Central memory CD8-positive, alpha-beta T cell (primary cell): ENCODE data around the gene MST1R.
"Not testable (repeated sequence)": the region's sequence is repeated elsewhere in the genome, so short reads cannot be mapped to it uniquely, and the experiment has no call there.

Experiments
- ATAC-seq: fragments of 150-1000 bp; cut with Tn5 transposase; replicated peaks from 2 replicates; pipeline ENCODE4 v1.10.0; 2022; ENCODE audit warnings: mild to moderate bottlenecking, moderate FRiP score, moderate number of reproducible peaks; ENCODE audit not compliant: poor library complexity, severe bottlenecking; ENCODE audit errors: extremely low read depth
- DNase-seq, 2 donors: peaks; one replicate each; pipeline ENCODE4 v3.0.0; 2021; ENCODE audit warnings: low spot score in 2 of 2
- H3K27ac Mint-ChIP-seq: one replicate; pipeline ENCODE4 v1.8.0; 2022; ENCODE audit warnings: low read depth, mild to moderate bottlenecking, moderate library complexity, mixed read lengths
- H3K27me3 Mint-ChIP-seq: one replicate; pipeline ENCODE4 v1.8.0; 2022; ENCODE audit warnings: mixed read lengths
- H3K36me3 Mint-ChIP-seq: one replicate; pipeline ENCODE4 v1.8.0; 2022; ENCODE audit warnings: mild to moderate bottlenecking, moderate library complexity, mixed read lengths; ENCODE audit not compliant: insufficient read depth
- H3K4me1 Mint-ChIP-seq: one replicate; pipeline ENCODE4 v1.8.0; 2022; ENCODE audit warnings: mixed read lengths
- H3K4me3 Mint-ChIP-seq: one replicate; pipeline ENCODE4 v1.8.0; 2022; ENCODE audit warnings: mild to moderate bottlenecking, moderate library complexity, mixed read lengths
- H3K9me3 Mint-ChIP-seq: one replicate; pipeline ENCODE4 v1.8.0; 2022; ENCODE audit warnings: mixed read lengths

The MST1R gene

DNA sequence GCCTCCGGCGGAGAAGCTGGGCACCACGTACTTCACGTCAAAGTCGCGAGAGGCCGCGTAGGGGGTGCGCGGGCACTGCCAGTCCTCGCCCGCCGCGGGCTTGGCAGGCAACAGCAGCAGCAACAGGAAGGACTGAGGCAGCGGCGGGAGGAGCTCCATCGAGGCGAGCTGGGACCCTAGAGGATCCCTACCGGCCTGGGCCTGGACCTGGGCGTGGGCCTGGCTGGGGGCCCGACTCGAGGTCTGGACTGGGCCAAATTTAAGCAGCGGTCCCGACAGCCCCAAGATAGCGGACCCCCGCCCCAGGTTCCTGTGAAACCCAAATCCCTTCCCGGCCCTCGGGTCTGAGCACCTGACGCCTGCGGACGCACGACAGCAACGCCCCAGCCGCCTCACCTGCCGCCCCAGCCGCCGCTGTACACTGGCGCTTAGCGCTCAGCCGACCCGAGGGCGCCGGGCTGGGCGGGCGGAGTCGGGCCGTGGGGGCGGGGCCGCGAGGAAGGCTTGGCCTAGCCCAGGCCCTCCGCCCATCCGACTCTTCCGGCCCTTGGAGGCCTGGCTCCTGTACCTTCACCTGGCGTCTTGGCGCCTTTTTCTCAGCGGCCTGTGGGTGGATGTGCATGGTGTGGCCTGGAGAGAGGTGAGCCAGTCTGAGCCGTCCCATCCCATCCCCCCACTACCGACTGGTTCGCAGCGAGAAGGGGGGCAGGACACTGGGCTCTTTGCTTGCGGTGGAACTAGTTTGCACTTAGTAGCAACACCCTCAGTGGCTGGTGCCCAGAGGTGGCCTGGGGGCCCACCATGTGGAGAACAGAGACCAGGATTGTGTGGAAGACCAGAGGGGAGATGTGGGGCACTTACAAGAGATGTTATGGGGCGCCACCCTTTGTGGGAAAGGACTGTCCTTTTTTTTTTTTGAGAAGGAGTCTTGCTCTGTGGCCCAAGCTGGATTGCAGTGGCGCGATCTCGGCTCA is at the start of gene MST1R:
Gene MST1R, minus strand, starts transcription at position 423 of the 974 bp plus-strand sequence. Its CDS starts 264 bp downstream, at position 159.
- H3K9me3 Mint-ChIP-seq, result no peaks in the 10 kb centered on the region
- ATAC-seq (peak; percentile 97), DNase-seq (peak; percentile 61 to 70)
- H3K4me3 Mint-ChIP-seq, result peak within 1 kb of the TSS; percentile 76
- peaks cover 2% of the 10 kb centered on the region for H3K36me3 Mint-ChIP-seq
- peaks cover 19% of the 10 kb centered on the region for H3K4me1 Mint-ChIP-seq
- H3K27ac Mint-ChIP-seq, result peak within 1 kb of the TSS; percentile 62
- H3K27me3 Mint-ChIP-seq, result no peaks in the 10 kb centered on the region

DNA sequence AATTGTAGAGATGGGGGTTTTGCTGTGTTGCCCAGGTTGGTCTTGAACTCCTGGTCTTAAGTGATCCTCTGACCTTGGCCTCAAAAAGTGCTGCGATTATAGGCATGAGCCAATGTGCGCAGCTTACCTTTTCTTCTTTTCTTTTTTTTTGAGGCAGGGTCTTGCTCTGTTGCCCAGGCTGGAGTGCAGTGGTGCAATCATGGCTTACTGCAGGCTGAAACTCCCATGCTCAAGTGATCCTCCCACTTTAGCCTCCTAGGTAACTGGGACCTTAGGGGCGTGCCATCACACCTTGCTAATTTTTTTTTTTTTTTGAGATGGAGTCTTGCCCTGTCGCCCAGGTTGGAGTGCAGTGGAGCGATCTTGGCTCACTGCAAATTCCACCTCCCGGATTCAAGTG is 49.3 kb upstream of the MST1R start:
- Mint-ChIP-seq H3K4me1 (peaks cover 15% of the 10 kb centered on the region), H3K9me3 (no peaks in the 10 kb centered on the region), H3K4me3 (no peak overlapping the region), H3K36me3 (peaks cover 13% of the 10 kb centered on the region), H3K27ac (no peak overlapping the region), H3K27me3 (no peaks in the 10 kb centered on the region)
- no peak for DNase-seq
- ATAC-seq, result no peak

DNA sequence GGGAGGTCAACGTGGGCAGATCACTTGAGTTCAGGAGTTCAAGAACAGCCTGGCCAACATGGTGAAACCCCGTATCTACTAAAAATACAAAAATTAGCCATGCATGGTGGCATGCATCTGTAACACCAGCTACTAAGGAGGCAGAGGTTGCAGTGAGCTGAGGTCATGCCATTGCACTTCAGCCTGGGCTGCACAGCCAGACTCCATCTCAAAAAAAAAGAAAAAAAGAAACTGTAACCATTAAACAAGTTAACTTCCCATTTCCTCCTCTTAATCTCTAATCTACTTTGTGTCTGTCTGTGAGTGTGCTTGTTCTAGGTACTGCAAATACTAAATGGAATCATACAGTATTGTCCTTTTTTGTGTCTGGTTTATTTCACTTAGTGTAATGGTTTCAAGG is 39.0 kb upstream of the MST1R start:
- Mint-ChIP-seq H3K27ac (no peak overlapping the region), H3K9me3 (no peaks in the 10 kb centered on the region), H3K4me3 (no peak overlapping the region), H3K36me3 (peaks cover 13% of the 10 kb centered on the region), H3K4me1 (peaks cover 42% of the 10 kb centered on the region), H3K27me3 (no peaks in the 10 kb centered on the region)
- ATAC-seq (no peak), DNase-seq (no peak)

DNA sequence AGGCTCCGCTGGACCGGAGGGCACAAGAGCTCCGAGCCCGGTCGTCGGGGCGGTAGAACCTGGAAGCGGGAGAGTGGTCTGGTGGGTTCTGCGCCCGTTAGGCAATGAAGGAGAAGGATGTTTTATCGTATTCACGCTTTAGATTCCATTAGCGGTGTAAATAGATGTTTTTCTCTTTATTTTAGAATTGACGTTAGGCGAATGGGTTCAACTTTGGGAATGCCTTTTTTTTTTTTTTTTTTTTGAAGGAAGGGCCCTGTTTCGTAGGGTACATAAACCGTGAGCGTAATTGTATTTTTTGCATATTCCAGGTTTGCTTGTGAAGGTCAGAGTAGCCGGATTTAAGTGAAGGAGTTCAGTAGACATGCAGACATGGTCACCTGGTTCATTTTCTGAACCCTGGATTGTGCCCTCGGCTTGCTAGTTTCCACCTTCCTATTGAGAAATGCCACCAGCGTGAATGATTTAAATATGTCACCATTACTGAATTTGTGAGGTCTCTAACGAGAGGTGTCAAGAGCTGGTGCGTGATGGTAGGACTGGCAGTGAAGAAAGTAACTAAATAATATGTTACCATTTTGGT is 37.1 kb upstream of the MST1R start:
- ATAC-seq, result no peak
- Mint-ChIP-seq H3K27ac (peak overlapping the region; percentile 97), H3K4me1 (peaks cover 32% of the 10 kb centered on the region), H3K4me3 (peak overlapping the region; percentile 99), H3K9me3 (no peaks in the 10 kb centered on the region), H3K27me3 (no peaks in the 10 kb centered on the region), H3K36me3 (peaks cover 11% of the 10 kb centered on the region)
- DNase-seq, result no peak

DNA sequence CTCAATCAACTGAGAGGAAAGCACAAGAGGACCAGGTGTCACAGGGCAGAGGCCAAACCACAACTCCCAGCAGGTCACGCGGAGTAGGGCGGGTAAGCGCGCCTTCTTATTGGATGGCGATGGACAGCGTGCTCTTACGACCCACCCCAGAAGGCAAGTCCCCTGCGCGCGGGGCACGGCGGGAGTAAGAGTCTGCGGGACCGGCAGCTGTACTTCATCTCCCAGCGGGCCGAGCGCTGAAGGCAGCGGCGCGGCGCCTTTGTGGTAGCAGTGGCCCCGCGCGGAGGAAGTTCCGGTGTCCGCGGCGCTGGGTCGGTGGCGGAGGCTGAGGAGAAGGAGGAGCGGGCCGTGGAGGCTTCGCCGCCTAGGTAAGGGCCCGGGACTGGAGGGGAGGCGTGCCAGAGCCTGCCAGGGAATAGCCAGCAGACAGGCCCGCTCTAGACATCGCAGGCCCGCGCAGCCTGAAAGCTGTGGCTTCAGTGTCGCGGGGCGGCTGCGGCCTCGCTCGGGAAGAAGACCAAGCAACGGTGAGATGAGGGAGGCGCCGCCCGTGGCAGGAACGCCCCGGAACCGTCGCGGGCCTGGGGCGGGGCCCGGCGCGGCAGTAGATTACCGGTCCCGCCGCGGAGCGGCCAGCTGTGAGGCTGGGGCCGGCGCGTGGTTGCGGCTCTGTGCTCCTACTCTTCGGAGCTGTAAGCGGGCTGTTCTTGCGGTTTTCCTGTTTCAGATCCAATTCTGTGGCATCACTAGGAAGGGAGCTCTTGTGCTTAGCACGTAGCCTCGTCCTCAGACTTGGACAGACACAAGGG is 36.4 kb upstream of the MST1R start, which contains the start of gene RBM6:
Gene RBM6, plus strand, starts transcription at position 293 of the 809 bp plus-strand sequence. CDS start 22,492 bp downstream, outside the sequence.
- Mint-ChIP-seq H3K27me3 (no peaks in the 10 kb centered on the region), H3K36me3 (peaks cover 7% of the 10 kb centered on the region), H3K4me1 (peaks cover 32% of the 10 kb centered on the region), H3K27ac (peak within 1 kb of the TSS; percentile 97), H3K4me3 (peak within 1 kb of the TSS; percentile 99), H3K9me3 (no peaks in the 10 kb centered on the region)
- DNase-seq (peak; percentile 76 to 88), ATAC-seq (peak; percentile 99)

DNA sequence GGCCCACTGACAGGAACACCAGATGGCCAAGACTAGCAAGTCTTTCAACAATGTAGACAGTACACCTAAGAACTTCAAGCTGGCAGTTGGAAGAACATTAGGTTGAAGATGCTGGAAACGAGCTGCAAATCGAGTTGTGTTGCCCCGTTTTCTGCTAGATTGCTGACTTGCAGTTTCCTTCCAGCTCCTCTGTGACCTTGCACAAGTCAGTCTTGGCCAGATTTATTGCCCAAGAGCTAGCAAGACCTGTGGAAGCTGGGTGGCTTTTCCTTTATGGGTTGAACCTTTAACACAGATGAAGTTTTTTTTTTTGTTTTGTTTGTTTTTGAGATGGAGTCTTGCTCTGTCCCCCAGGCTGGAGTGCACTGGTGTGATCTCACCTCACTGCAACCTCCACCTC is 33.4 kb upstream of the MST1R start:
- peaks cover 5% of the 10 kb centered on the region for H3K36me3 Mint-ChIP-seq
- H3K4me3 Mint-ChIP-seq, result no peak overlapping the region
- H3K9me3 Mint-ChIP-seq, result no peaks in the 10 kb centered on the region
- no peaks in the 10 kb centered on the region for H3K27me3 Mint-ChIP-seq
- no peak overlapping the region for H3K27ac Mint-ChIP-seq
- ATAC-seq (no peak), DNase-seq (no peak)
- H3K4me1 Mint-ChIP-seq, result peaks cover 17% of the 10 kb centered on the region

DNA sequence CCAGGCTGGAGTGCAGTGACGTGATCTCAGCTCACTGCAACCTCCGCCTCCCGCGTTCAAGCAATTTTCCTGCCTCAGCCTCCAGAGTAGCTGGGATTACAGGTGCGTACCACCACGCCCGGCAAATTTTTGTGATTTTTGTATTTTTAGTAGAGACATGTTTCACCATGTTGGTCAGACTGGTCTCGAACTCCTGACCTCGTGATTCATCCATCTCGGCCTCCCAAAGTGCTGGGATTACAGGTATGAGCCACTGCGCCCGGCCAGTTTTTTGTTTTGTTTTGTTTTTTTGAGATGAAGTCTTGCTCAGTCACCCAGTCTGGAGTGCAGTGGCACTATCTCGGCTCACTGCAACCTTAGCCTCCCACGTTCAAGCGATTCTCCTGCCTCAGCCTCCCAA is 28.6 kb upstream of the MST1R start:
- DNase-seq, ATAC-seq, H3K27ac Mint-ChIP-seq, H3K4me3 Mint-ChIP-seq, H3K36me3 Mint-ChIP-seq, H3K9me3 Mint-ChIP-seq, H3K27me3 Mint-ChIP-seq: not testable (repeated sequence)
- H3K4me1 Mint-ChIP-seq, result peaks cover 23% of the 10 kb centered on the region

DNA sequence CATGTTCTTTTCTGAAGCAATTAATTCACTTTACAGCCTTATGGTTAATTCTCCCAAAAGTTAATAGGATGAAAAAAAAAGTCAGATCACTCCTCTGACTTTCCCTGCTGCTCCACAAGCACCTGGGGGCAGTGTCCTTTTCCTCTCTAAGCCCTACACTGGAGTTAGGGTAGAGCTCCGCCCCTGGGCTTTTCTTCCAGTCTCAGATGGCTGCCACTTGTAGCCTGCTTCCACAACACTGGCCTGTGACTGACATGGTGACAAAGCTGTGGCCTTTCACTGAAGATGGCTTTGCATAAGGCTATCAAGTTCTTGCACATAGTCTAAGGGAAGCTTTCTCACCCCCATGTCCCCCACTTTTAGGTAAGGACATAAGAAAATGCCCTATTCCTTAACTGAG is 27.2 kb upstream of the MST1R start:
- ATAC-seq (no peak), DNase-seq (no peak)
- Mint-ChIP-seq H3K27me3 (no peaks in the 10 kb centered on the region), H3K9me3 (no peaks in the 10 kb centered on the region), H3K36me3 (peaks cover 2% of the 10 kb centered on the region), H3K4me3 (no peak overlapping the region), H3K27ac (no peak overlapping the region), H3K4me1 (peaks cover 28% of the 10 kb centered on the region)

DNA sequence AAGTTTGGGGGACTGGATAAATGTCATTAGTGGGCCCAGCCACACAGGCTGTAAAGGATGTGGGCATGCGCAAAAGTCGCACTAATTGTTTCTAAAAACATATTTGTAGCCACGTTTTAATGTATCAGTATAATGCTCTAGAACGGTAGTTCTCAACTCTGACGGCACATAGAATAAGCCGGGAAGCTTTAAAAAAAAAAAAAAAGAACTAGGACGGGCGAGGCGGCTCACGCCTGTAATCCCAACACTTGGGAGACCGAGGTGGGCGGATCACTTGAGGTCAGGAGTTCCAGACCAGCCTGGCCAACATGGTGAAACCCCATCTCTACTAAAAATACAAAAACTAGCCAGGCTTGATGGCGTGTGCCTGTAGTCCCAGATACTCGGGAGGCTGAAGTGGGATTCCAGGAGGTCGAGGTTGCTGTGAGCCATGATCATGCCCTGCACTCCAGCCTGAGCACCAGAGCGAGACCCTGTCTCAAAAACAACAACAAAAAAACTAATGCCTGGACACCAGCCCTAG is 26.6 kb upstream of the MST1R start:
- H3K27me3 Mint-ChIP-seq, result no peaks in the 10 kb centered on the region

DNA sequence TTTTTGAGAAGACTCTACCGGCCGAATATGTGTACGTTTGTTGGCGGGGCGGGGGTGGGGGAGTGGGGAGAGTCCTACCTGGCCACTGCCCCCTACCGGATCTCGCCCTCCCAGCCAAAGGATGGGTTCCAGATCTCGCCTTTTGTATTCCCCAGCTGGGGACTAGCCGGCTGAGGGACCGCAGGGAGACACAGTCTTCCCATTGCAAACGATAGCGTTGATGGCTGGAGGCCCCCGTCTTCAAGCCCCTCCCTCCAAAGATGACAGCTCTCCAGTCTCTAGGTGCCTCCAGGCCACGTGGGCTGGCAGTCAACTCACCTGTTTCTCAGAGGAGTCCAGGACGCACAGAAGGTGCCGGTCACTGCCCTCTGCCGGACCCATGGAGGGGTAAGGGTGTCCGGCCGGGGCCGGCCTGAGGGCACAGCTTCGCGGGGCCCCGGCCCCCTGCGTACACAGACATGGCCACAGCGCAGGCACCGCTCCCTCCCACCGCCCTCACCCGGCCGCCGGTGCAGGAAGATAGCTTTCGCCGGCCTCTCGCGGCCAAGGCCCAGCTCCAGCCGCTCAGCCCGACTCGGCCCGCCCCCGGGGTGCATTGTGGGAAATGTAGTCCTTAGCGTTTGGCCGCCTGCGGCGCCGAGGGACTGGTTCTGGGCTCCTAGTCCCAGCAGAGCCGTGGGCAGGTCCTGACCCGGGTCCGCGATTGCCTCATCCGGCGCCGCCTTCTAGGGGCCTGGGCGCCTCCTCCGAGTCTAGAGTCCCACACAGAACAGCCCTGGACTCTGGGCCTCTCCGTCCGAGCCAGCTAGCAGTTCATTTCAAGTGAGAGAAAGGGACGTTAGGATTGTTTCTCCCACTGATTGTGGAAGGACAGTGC is 25.9 kb upstream of the MST1R start, which contains the start of gene MON1A:
Gene MON1A, minus strand, starts transcription at position 521 of the 877 bp plus-strand sequence. CDS start 16,465 bp downstream, outside the sequence.
- DNase-seq (peak; percentile 64 to 81), ATAC-seq (peak; percentile 91)
- peak within 1 kb of the TSS; percentile 78 for H3K4me3 Mint-ChIP-seq
- H3K27me3 Mint-ChIP-seq, result no peaks in the 10 kb centered on the region
- H3K9me3 Mint-ChIP-seq, result no peaks in the 10 kb centered on the region
- H3K27ac Mint-ChIP-seq, result peak within 1 kb of the TSS; percentile 57
- H3K4me1 Mint-ChIP-seq, result peaks cover 31% of the 10 kb centered on the region
- peaks cover 2% of the 10 kb centered on the region for H3K36me3 Mint-ChIP-seq

More for the DNA sequence above, 26.6 kb upstream of the MST1R start:
- H3K4me3 Mint-ChIP-seq, result peak overlapping the region; percentile 78
- H3K9me3 Mint-ChIP-seq, result no peaks in the 10 kb centered on the region
- H3K27ac Mint-ChIP-seq, result peak overlapping the region; percentile 57
- DNase-seq (no peak), ATAC-seq (no peak)
- H3K36me3 Mint-ChIP-seq, result peaks cover 2% of the 10 kb centered on the region
- H3K4me1 Mint-ChIP-seq, result peaks cover 31% of the 10 kb centered on the region

DNA sequence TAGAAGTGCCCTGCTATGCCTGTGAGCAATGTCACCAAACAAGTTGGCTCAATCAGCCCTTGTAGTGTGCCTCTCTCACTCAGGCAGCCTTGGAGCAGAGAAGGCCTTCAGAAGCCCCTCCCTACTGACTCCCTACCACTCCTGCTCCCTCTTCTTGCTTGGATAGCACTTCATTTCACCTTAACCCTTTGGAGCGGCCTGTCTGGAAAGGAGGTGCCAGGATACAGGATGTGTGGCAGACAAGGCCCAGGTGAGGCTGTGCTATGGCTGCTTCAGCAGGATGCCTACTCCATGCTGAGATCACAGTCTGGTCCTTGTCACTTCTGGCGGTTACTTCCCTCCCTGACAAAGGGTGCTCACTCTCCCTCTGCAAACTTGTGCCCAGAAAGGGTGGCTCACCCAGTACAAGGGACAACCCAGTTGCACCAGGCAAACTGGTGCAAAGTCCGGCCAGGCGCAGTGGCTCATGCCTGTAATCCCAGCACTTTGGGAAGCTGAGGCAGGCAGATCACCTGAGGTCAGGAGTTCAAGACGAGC is 24.9 kb upstream of the MST1R start:
- ATAC-seq (no peak), DNase-seq (no peak)
- peaks cover 31% of the 10 kb centered on the region for H3K4me1 Mint-ChIP-seq
- no peak overlapping the region for H3K27ac Mint-ChIP-seq
- no peaks in the 10 kb centered on the region for H3K27me3 Mint-ChIP-seq
- H3K9me3 Mint-ChIP-seq, result no peaks in the 10 kb centered on the region
- H3K36me3 Mint-ChIP-seq, result peaks cover 5% of the 10 kb centered on the region
- H3K4me3 Mint-ChIP-seq, result peak overlapping the region; percentile 78
